GM18511 (cell line): ENCODE data around the gene ZNF593.

ENCODE experiments used
- ATAC-seq: cut with Tn5 transposase; IDR thresholded peaks from one replicate; pipeline ENCODE4 v1.9.1; 2021; ENCODE audit warnings: mild to moderate bottlenecking, moderate library complexity; ENCODE audit not compliant: unreplicated experiment

ZNF593 gene

GRCh38 chr1:26145960-26146294 is 23.8 kb upstream of the ZNF593 start:
- ATAC-seq = no peak

GRCh38 chr1:26148887-26149286 is 20.8 kb upstream of the ZNF593 start:
- ATAC-seq = no peak

GRCh38 chr1:26153966-26154532 is 15.7 kb upstream of the ZNF593 start:
- ATAC-seq = no peak

GRCh38 chr1:26154750-26155149 is 15.0 kb upstream of the ZNF593 start:
- no peak for ATAC-seq

GRCh38 chr1:26155370-26156284 is 14.1 kb upstream of the ZNF593 start:
- ATAC-seq = no peak

GRCh38 chr1:26156285-26157038 is 13.2 kb upstream of the ZNF593 start:
- no peak for ATAC-seq

- ATAC-seq = no peak
These were observed 11.3 kb upstream of the ZNF593 start for GRCh38 chr1:26158271-26158907.

GRCh38 chr1:26158908-26159742 is 10.6 kb upstream of the ZNF593 start, which contains the start of gene FAM110D:
Gene FAM110D (plus strand): TSS chr1:26159079. CDS start chr1:26161292, 2,213 bp downstream.
- no peak for ATAC-seq

GRCh38 chr1:26159743-26160039 is 10.0 kb upstream of the ZNF593 start:
- no peak for ATAC-seq

GRCh38 chr1:26160527-26161414 is 8.9 kb upstream of the ZNF593 start:
- ATAC-seq = no peak

- ATAC-seq = no peak
These were observed 8.1 kb upstream of the ZNF593 start for GRCh38 chr1:26161415-26162219.

GRCh38 chr1:26162220-26162709 is 7.4 kb upstream of the ZNF593 start:
- ATAC-seq = no peak

- ATAC-seq = no peak
These were observed 6.0 kb upstream of the ZNF593 start for GRCh38 chr1:26163684-26164035.

- ATAC-seq = no peak
These were observed 5.5 kb upstream of the ZNF593 start for GRCh38 chr1:26164036-26164860.

GRCh38 chr1:26164861-26165842 is 4.6 kb upstream of the ZNF593 start:
- ATAC-seq = no peak

GRCh38 chr1:26166719-26167281 is 2.9 kb upstream of the ZNF593 start:
- no peak for ATAC-seq
